Measurements from ENCODE around the gene ANTXRL. TPM values are rescaled to one million over a fixed set of nuclear protein-coding genes. Genes with fewer than 3 reads are reported as not detected.
A peak's percentile ranks its signal among the peaks of the same experiment; 100 is the strongest.

ANTXRL gene
- total and polyA plus RNA-seq, 8 donors: 0.15 TPM; not detected in 7

DNA sequence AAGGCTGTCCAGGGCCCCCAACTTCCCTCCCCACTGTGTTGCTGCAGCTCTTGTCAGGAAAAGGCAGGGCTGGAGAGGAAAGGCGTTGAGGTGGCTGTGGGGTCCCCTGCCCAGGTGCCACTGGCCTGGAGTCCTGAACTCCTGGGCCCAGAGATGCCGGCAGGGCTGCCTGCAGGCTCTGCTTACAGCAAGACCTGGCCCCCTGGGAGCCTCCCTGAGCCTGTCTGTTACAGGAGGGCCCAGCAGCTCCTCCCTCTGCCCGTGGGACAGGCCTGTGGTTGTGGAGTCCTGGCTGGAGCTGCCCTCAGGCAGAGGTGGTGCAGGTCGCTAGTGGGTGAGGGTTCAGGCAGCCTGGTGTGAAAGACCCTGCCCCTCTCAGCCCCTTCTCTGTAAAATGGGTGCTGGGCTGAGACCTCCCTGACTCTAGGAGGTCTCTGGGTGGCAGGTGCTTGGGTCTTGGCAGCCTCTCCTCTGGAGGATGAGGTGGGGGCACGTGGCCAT lies 9.9 kb downstream of the ANTXRL start:
- DNase-seq (peak in 2 of 6 donors; percentile 8 to 43), FAIRE-seq (no peak), ATAC-seq (no peak)
- Histone ChIP-seq H3K4me1 (no peaks in the 10 kb centered on the region), H3K4me3 (no peak overlapping the region), H3K36me3 (no peaks in the 10 kb centered on the region), H3K27ac (no peak overlapping the region), H3K27me3 (no peaks in the 10 kb centered on the region), H3K9me3 (no peaks in the 10 kb centered on the region)
- TF ChIP-seq, protein P1, sequence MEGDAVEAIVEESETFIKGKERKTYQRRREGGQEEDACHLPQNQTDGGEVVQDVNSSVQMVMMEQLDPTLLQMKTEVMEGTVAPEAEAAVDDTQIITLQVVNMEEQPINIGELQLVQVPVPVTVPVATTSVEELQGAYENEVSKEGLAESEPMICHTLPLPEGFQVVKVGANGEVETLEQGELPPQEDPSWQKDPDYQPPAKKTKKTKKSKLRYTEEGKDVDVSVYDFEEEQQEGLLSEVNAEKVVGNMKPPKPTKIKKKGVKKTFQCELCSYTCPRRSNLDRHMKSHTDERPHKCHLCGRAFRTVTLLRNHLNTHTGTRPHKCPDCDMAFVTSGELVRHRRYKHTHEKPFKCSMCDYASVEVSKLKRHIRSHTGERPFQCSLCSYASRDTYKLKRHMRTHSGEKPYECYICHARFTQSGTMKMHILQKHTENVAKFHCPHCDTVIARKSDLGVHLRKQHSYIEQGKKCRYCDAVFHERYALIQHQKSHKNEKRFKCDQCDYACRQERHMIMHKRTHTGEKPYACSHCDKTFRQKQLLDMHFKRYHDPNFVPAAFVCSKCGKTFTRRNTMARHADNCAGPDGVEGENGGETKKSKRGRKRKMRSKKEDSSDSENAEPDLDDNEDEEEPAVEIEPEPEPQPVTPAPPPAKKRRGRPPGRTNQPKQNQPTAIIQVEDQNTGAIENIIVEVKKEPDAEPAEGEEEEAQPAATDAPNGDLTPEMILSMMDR (IDR thresholded peaks at IDR 0.05): no peak
- intact Hi-C loops (cut with DNase I): no loop called here
- 56 to 57% methylated on average over 5 of the region's 5 CpGs for WGBS, 2 donors

DNA sequence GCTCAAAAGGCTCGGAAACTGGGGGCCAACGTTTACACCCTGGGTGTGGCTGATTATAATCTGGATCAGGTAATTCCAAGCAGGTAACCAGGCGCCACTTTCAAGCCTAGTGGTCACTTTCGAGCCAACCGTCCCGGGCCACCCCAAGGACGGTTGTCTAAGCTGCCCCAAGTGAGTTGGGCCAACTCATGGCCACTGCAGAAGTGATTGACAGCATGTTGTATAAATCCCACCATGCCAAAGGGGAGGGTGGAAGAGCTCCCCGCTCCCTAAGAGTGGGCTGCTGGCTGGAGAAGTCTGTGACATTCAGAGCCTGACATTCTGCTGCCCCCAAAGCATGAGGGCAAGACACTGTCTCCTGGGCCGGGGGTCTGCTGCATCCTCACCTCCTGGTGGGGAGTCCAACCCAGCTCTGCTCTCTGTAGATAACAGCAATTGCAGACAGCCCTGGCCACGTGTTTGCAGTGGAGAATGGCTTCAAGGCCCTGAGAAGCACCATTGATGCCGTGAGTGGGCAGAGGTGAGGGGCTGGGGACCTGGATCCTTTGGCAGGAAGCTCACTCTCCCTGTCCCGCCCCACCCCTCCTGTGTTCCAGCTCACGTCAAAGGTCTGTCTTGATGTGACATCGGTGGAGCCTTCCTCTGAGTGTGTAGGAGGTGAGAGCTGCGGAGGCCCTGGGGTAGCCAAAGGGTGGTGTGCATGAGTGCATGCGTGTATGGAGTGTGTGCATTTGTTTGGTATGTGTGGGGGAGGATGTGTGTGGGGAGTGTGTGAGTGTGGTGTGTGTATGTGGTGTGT lies 10.8 kb downstream of the ANTXRL start:
- intact Hi-C loops (cut with DNase I): no loop called here
- peak in 1 of 6 donors; percentile 11 for DNase-seq
- FAIRE-seq: no peak

DNA sequence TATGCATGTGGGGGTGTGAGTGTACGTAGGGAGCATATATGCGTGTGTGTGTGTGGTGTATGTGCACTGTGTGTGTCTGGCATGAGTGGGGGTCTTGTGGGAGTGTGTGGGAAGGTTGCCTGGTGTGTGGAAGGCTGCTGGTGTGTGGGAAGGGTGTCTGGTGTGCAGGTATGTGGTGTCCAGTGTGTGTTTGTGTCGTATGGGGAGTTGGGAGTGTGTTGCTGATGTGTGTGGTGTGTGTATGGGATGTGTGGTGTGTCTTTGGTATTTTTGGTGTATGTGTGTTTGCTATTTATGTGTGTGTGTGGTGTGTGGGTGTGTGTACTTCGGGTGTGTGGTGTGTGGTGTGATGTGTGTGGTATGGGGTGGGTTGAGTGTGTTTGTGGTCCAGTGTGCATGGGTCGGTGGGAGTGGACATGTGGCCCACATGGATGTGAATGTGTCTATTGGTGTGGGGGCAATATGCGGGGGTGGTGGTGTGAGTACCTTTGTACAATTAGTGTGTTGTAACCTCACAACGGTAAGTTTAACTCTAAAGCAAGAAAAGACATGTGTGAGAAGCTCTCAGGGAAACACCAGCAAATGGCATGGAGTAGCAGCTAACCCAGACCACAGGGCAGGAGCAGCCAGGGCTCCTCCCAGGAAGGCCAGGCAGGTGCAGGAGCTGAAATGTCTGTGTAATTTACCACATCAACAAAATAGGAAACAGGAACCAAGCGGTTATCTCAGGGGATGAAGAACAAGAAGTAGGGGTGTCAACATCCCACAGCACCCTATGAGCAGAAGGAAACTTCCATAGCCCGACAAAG lies 11.9 kb downstream of the ANTXRL start:
- 68 to 76% methylated on average over 9 of the region's 9 CpGs for WGBS, 2 donors
- TF ChIP-seq, protein P1 (IDR thresholded peaks at IDR 0.05): no peak
- H3K4me3 ChIP-seq: no peak overlapping the region
- H3K27ac ChIP-seq: no peak overlapping the region
- FAIRE-seq: no peak
- ATAC-seq: no peak
- no peaks in the 10 kb centered on the region for H3K9me3 ChIP-seq
- H3K27me3 ChIP-seq: no peaks in the 10 kb centered on the region
- intact Hi-C loops (cut with DNase I): no loop called here
- no peaks in the 10 kb centered on the region for H3K4me1 ChIP-seq
- H3K36me3 ChIP-seq: no peaks in the 10 kb centered on the region
- DNase-seq: peak in 1 of 6 donors; percentile 1

More for the DNA sequence above, 10.8 kb downstream of the ANTXRL start:
- TF ChIP-seq, protein P1 (IDR thresholded peaks at IDR 0.05): no peak
- WGBS, 2 donors: 74 to 77% methylated on average over 16 of the region's 16 CpGs
- Histone ChIP-seq H3K4me3 (no peak overlapping the region), H3K9me3 (no peaks in the 10 kb centered on the region), H3K4me1 (no peaks in the 10 kb centered on the region), H3K36me3 (no peaks in the 10 kb centered on the region), H3K27ac (no peak overlapping the region), H3K27me3 (no peaks in the 10 kb centered on the region)
- ATAC-seq: no peak

DNA sequence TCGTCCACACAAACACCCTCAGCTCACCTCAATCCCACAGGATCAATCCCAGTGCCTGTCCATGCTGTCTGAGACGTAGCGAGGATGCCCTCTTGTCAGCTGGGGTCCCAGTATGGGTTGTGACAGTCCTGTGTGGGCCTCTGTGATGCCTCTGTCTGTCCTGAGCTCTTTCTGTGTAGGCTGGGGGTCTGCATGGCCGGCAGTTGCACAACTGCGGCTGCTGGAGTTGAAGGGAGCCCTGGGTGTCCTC lies 12.4 kb downstream of the ANTXRL start:
- Histone ChIP-seq H3K27me3 (no peaks in the 10 kb centered on the region), H3K9me3 (no peaks in the 10 kb centered on the region), H3K36me3 (no peaks in the 10 kb centered on the region), H3K4me1 (no peaks in the 10 kb centered on the region), H3K4me3 (no peak overlapping the region), H3K27ac (no peak overlapping the region)
- no peak for ATAC-seq
- DNase-seq: peak in 1 of 6 donors; percentile 2
- TF ChIP-seq, protein P1 (IDR thresholded peaks at IDR 0.05): no peak
- intact Hi-C loops (cut with DNase I): no loop called here
- WGBS, 2 donors: 78 to 80% methylated on average over 5 of the region's 5 CpGs
- no peak for FAIRE-seq

Measured in pancreas (tissue), 10 donors.